Measurements from ENCODE around the gene TMEM150A.
"Not testable (repeated sequence)": the region's sequence is repeated elsewhere in the genome, so short reads cannot be mapped to it uniquely, and the experiment has no call there.

TMEM150A gene

GRCh38 chr2:85577063-85577385 lies 25.5 kb downstream of the TMEM150A start:
- no peak for DNase-seq

GRCh38 chr2:85575739-85576138 lies 26.8 kb downstream of the TMEM150A start:
- no peak for DNase-seq

- DNase-seq: no peak
Measured at GRCh38 chr2:85566265-85566664, 36.2 kb downstream of the TMEM150A start.

GRCh38 chr2:85564144-85564563 lies 38.3 kb downstream of the TMEM150A start:
- DNase-seq: no peak

- peak; percentile 39 to 96 (median 90) for DNase-seq
Measured at GRCh38 chr2:85561280-85562212, 41.0 kb downstream of the TMEM150A start, which contains the start of gene GGCX. GGCX (minus strand) TSS chr2:85561493; CDS start chr2:85561428, 65 bp downstream.

- no peak for DNase-seq
Measured at GRCh38 chr2:85560812-85561279, 41.7 kb downstream of the TMEM150A start.

GRCh38 chr2:85560403-85560726 lies 42.1 kb downstream of the TMEM150A start:
- DNase-seq: not testable (repeated sequence)

GRCh38 chr2:85558160-85558559 lies 44.3 kb downstream of the TMEM150A start:
- DNase-seq: no peak

GRCh38 chr2:85557130-85557529 lies 45.4 kb downstream of the TMEM150A start:
- no peak for DNase-seq

- DNase-seq: no peak
Measured at GRCh38 chr2:85554980-85555612, 47.4 kb downstream of the TMEM150A start.

- DNase-seq: no peak
Measured at GRCh38 chr2:85553184-85553583, 49.3 kb downstream of the TMEM150A start.

- peak in 55 of 58 donors; percentile 12 to 86 (median 59) for DNase-seq
Measured at GRCh38 chr2:85551698-85552678, 50.5 kb downstream of the TMEM150A start.

GRCh38 chr2:85550486-85550885 lies 52.0 kb downstream of the TMEM150A start:
- peak in 4 of 58 donors; percentile 6 to 14 (median 12) for DNase-seq

GRCh38 chr2:85549826-85550225 lies 52.7 kb downstream of the TMEM150A start:
- no peak for DNase-seq

- DNase-seq: no peak
Measured at GRCh38 chr2:85549095-85549494, 53.4 kb downstream of the TMEM150A start.

- no peak for DNase-seq
Measured at GRCh38 chr2:85548608-85548900, 53.9 kb downstream of the TMEM150A start.
